Measurements from ENCODE around the gene GREM1.

GREM1 gene

DNA sequence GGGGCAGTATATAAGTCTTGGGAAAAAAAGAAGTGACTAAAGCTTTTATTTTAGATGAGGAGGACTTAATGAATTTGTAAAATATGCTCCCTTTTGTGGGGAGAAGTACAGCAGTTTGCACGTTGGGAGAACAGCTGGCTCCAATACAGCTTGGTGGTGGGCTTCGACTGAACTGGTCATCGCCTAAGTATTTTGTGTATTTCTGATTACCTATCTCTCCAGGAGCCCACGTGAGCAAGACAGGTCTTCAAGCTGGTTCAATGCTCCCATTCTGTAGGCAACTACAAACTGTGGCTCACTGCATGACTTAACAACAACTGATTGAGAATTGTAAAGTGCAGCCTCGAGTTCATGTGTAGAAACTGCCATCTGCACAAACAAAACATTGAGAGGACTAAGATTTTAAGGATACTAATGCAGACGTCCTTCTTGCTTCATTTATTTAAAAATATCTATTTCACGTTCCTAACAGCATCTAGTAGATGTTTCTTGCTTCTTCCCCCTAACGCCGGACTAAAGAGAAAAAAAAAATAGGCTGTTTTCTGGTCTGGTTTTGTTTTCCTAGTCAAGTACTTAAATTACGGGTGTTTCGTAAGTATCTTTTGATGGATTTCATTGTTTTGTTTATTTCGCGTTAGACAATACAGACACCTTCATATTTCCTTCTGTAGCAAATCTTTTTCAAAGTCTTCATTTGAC lies 1.4 kb upstream of the GREM1 start:
- no peak overlapping the region for H3K27ac ChIP-seq
- POLR2A ChIA-PET (ENCODE audit: low non-redundant PET), result no interaction called here
- DNase-seq (ENCODE audit: low spot score), result no peak
- TF ChIP-seq, protein P1, sequence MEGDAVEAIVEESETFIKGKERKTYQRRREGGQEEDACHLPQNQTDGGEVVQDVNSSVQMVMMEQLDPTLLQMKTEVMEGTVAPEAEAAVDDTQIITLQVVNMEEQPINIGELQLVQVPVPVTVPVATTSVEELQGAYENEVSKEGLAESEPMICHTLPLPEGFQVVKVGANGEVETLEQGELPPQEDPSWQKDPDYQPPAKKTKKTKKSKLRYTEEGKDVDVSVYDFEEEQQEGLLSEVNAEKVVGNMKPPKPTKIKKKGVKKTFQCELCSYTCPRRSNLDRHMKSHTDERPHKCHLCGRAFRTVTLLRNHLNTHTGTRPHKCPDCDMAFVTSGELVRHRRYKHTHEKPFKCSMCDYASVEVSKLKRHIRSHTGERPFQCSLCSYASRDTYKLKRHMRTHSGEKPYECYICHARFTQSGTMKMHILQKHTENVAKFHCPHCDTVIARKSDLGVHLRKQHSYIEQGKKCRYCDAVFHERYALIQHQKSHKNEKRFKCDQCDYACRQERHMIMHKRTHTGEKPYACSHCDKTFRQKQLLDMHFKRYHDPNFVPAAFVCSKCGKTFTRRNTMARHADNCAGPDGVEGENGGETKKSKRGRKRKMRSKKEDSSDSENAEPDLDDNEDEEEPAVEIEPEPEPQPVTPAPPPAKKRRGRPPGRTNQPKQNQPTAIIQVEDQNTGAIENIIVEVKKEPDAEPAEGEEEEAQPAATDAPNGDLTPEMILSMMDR (conservative IDR thresholded peaks at IDR 0.05; ENCODE audit: low read depth), result no peak
- CTCF ChIA-PET, result interaction anchor here (0.6 to 1.1 kb wide), 4 partner anchors 14 to 417 kb away, joined by 3 to 8 read pairs (median 4); no protein-coding TSS in a partner anchor

DNA sequence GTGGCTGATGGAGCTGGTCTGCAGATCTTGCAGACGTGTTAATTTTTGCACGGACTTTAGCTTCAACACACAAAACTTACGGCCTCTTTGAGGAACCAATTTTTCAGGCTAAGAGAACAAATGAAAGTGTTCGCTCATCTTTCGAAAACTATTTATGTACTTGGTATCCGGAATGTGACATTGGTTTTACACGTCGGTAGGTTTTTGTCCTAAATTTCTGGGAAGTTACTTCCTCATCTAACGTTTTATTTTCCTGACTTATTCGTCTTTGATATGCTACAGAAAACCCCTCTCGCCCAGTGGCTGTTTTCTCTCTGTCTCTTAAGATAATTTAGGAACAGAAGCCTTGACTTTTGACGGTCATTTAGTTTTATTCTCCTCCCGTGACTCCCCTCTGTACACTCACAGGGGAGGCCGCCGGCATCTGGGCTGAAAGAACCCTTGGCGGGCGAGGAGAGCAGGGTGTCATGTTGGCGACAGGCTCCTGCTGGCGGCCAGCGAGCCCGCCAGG lies 834 bp upstream of the GREM1 start:
- no peak for DNase-seq (ENCODE audit: low spot score)
- POLR2A ChIA-PET (ENCODE audit: low non-redundant PET), result no interaction called here
- TF ChIP-seq, protein P1 (conservative IDR thresholded peaks at IDR 0.05; ENCODE audit: low read depth), result no peak
- CTCF ChIA-PET, result interaction anchor here (0.6 to 1.1 kb wide), 2 partner anchors 54 to 416 kb away, joined by 3 to 4 read pairs; no protein-coding TSS in a partner anchor
- H3K27ac ChIP-seq, result no peak overlapping the region

DNA sequence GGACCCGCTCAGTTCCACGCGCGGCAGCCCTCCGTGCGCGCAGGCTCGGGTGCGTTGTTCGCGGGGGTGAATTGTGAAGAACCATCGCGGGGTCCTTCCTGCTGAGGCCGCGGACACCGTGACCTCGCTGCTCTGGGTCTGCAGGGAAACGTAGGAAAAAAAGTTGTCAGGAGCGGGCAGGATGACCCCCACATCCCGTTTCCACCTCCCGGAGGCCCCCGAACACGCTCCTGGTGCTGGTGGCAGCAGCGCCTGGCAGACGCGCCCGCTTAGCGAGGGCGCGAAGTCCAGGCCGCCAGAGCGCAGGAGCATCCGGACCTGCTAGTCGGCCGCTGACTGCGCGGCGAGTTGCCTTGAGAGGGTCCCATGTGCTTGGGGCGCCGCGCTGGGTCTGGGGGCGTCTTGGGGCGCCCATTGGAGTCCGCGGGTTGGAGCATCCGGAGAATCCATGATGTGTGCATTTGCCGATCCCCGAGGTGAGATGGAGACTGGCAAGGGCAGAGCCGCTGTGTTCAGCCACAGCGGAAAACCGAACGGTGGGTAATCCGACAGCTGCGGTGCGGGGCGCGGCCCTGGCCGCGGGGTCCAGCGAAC lies 520 bp downstream of the GREM1 start:
- TF ChIP-seq, protein P1 (conservative IDR thresholded peaks at IDR 0.05; ENCODE audit: low read depth), result no peak
- no peak for DNase-seq (ENCODE audit: low spot score)
- ChIA-PET CTCF (no interaction called here), POLR2A (ENCODE audit: low non-redundant PET) (no interaction called here)
- H3K27ac ChIP-seq, result no peak overlapping the region

- POLR2A ChIA-PET (ENCODE audit: low non-redundant PET), result no interaction called here
- TF ChIP-seq, protein P1 (conservative IDR thresholded peaks at IDR 0.05; ENCODE audit: low read depth), result no peak
- CTCF ChIA-PET, result no interaction called here
- DNase-seq (ENCODE audit: low spot score), result no peak
- no peak overlapping the region for H3K27ac ChIP-seq
Observed at GRCh38 chr15:32718821-32719716, 1.3 kb downstream of the GREM1 start.

- DNase-seq (ENCODE audit: low spot score), result no peak
- POLR2A ChIA-PET (ENCODE audit: low non-redundant PET), result no interaction called here
- no peak overlapping the region for H3K27ac ChIP-seq
- CTCF ChIA-PET, result interaction anchor here (0.7 kb wide), 1 partner anchor 12 kb away, joined by 7 read pairs; no protein-coding TSS in a partner anchor
- TF ChIP-seq, protein P1 (conservative IDR thresholded peaks at IDR 0.05; ENCODE audit: low read depth), result no peak
Observed at GRCh38 chr15:32721596-32721995, 3.8 kb downstream of the GREM1 start.

- TF ChIP-seq, protein P1 (conservative IDR thresholded peaks at IDR 0.05; ENCODE audit: low read depth), result no peak
- ChIA-PET CTCF (interaction anchor here (0.7 kb wide), 1 partner anchor 12 kb away, joined by 7 read pairs; no protein-coding TSS in a partner anchor), POLR2A (ENCODE audit: low non-redundant PET) (no interaction called here)
- no peak for DNase-seq (ENCODE audit: low spot score)
- H3K27ac ChIP-seq, result no peak overlapping the region
Observed at GRCh38 chr15:32722136-32722535, 4.3 kb downstream of the GREM1 start.

Measured in RWPE1 (cell line).